RWPE1 (cell line): ENCODE measurements around the gene NUP214.

Source experiments
- CTCF ChIA-PET: fragments of 350-600 bp; sonication (Branson Sonifier 250); formaldehyde crosslinking; extraction: SDS; loops from one replicate; lab custom pipeline; 2021; lab: Yijun Ruan, JAX
- POLR2A ChIA-PET: fragments of 400-600 bp; formaldehyde crosslinking; extraction: SDS; loops from one replicate; lab custom pipeline; 2020; ENCODE audit warnings: antibody characterized with exemption; ENCODE audit not compliant: low non-redundant PET; lab: Yijun Ruan, JAX
- DNase-seq: peaks from one replicate; pipeline ENCODE4 v3.0.0; 2012; ENCODE audit warnings: low spot score
- H3K27ac ChIP-seq: fragments of 450-650 bp; 2 replicates; pipeline ENCODE4 v1.5.1; 2017
- CTCF ChIP-seq: fragments of 450-650 bp; conservative IDR thresholded peaks from 2 replicates; pipeline ENCODE4 v1.5.1; 2017; ENCODE audit warnings: low read depth, mild to moderate bottlenecking

NUP214 gene

DNA sequence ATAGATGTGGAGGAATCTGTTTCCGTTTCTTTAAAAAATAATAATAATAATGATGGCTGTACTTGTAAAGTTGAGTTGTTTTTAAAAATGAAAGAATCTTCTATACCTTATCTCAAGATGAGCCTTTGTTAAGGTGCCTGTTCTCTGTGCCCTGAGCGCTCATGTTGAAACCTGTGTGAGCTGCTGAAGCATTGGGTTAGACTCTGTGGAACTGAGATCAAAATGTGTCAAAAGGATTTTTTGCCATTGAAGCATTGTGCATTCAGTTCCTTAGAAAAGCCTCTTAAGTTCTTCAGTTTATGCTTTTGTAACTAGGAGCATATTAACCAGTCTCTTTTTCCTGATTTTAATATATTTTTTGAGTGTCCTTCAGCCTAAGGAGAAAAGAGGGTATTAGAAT, 67.7 kb downstream of the NUP214 start:
- TF ChIP-seq CTCF = no peak
- ChIA-PET POLR2A (no interaction called here), CTCF (no interaction called here)
- no peak for DNase-seq
- no peak overlapping the region for H3K27ac ChIP-seq

DNA sequence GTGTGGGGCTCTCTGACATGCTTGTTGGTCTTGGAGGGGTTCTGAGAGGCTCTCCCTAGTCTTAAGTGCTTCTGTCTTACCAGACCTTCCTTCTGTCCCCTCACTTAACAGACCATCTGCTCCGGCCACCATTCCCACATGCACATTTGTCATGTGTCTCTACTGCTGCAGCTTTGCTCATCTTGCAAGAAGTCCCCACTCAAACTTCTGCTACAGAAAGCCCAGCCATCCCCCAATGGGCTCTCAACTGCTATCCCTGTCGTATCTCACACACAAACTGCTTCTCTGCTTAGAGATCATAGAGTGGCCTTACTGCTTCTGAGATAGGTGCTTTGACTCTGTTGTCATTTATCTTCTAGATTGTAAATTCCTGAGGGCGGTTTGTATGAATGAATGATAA, 69.4 kb downstream of the NUP214 start:
- ChIA-PET CTCF (no interaction called here), POLR2A (no interaction called here)
- DNase-seq = no peak
- H3K27ac ChIP-seq = no peak overlapping the region
- no peak for TF ChIP-seq CTCF

DNA sequence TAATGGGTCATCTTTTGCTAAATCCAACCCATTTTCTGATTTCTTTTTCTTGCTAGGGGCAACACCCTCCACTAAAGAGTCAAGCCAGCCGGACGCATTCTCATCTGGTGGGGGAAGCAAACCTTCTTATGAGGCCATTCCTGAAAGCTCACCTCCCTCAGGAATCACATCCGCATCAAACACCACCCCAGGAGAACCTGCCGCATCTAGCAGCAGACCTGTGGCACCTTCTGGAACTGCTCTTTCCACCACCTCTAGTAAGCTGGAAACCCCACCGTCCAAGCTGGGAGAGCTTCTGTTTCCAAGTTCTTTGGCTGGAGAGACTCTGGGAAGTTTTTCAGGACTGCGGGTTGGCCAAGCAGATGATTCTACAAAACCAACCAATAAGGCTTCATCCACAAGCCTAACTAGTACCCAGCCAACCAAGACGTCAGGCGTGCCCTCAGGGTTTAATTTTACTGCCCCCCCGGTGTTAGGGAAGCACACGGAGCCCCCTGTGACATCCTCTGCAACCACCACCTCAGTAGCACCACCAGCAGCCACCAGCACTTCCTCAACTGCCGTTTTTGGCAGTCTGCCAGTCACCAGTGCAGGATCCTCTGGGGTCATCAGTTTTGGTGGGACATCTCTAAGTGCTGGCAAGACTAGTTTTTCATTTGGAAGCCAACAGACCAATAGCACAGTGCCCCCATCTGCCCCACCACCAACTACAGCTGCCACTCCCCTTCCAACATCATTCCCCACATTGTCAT, 72.0 kb downstream of the NUP214 start:
- DNase-seq = no peak
- no peak overlapping the region for H3K27ac ChIP-seq
- TF ChIP-seq CTCF = no peak
- CTCF ChIA-PET = interaction anchor here (0.6 to 1.5 kb wide), 3 partner anchors 11 to 140 kb away, joined by 3 to 4 read pairs (median 3); no protein-coding TSS in a partner anchor
- POLR2A ChIA-PET = no interaction called here

DNA sequence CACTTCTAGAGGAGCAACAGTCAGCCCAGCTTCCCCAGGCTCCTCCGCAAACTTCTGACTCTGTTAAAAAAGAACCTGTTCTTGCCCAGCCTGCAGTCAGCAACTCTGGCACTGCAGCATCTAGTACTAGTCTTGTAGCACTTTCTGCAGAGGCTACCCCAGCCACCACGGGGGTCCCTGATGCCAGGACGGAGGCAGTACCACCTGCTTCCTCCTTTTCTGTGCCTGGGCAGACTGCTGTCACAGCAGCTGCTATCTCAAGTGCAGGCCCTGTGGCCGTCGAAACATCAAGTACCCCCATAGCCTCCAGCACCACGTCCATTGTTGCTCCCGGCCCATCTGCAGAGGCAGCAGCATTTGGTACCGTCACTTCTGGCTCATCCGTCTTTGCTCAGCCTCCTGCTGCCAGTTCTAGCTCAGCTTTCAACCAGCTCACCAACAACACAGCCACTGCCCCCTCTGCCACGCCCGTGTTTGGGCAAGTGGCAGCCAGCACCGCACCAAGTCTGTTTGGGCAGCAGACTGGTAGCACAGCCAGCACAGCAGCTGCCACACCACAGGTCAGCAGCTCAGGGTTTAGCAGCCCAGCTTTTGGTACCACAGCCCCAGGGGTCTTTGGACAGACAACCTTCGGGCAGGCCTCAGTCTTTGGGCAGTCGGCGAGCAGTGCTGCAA, 72.8 kb downstream of the NUP214 start:
- CTCF ChIA-PET = interaction anchor here (0.6 to 1.5 kb wide), 5 partner anchors 17 to 139 kb away, joined by 3 to 4 read pairs (median 3); no protein-coding TSS in a partner anchor
- POLR2A ChIA-PET = no interaction called here
- TF ChIP-seq CTCF = no peak
- DNase-seq = no peak
- peak overlapping the region; percentile 3; the same call in 1 of the 2 replicates for H3K27ac ChIP-seq

DNA sequence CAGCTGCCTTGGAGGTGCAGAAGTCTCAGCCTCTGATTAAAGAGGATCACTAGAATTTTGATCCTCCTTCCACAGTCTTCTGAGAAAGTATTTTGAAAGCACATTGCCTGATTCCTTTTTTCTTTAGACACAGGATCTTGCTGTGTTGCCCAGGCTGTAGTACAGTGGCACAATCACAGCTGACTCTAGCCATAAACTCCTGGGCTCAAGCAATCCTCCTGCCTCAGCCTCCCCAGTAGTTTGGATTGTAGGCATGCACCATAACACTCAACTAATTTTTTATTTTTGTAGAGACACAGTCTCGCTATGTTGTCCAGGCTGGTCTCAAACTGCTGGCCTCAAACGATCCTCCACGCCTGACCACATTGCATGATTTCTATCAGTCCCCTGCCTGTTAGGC, 76.5 kb downstream of the NUP214 start:
- no peak for TF ChIP-seq CTCF
- DNase-seq = no peak
- ChIA-PET POLR2A (interaction anchor here (0.6 kb wide), 1 partner anchor 216 kb away, joined by 4 read pairs; no protein-coding TSS in a partner anchor), CTCF (interaction anchor here (0.9 kb wide), 1 partner anchor 135 kb away, joined by 4 read pairs; no protein-coding TSS in a partner anchor)
- no peak overlapping the region for H3K27ac ChIP-seq

DNA sequence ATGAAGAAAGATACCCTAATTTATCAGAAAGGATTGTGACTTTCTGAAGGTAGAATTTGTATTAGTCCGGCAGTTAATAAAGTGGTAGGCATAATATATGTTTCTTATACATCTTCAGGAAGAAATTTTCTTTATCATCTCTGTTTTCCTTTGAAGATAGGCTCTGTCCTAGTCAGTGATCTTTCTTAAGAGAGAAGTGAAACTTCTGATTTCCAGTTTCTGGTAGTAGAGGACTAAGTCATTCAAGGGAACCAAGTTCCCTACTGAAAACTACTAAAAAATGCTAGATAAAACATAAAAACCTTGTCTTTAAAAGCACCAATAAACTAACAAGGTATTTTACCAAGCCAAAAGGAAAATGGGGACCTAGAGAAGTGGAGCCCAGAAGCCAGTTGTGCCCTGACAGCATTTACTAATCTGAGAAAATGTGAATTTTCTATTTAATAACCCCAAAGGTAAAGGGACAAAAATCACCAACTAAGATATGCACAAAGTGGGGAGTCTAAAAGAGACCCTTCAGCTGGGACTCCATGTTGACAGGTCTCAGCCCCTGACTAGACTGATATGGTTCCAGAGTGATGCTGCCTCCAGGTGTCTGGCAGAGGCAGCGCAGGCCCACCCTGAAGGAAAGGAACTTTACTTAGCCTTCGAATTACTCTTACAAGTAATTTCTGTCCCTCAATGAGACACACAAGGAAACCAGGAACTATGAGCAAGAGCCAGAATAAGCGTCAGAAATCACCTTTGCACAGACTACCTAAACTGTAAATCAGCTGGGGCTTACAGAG, 78.2 kb downstream of the NUP214 start:
- no peak for TF ChIP-seq CTCF
- DNase-seq = no peak
- CTCF ChIA-PET = interaction anchor here (1.0 kb wide), 1 partner anchor 39 kb away, joined by 4 read pairs; no protein-coding TSS in a partner anchor
- POLR2A ChIA-PET = no interaction called here
- no peak overlapping the region for H3K27ac ChIP-seq
